ENCODE data around the gene NLRC5. TPM values are rescaled to one million over a fixed set of nuclear protein-coding genes. Genes with fewer than 3 reads are reported as not detected.

NLRC5 gene
- total and polyA plus RNA-seq, 9 of the 15 experiments (the other 6 are each of a cell fraction or from before 2014, with no cell fraction given), result 0.59 to 0.71 TPM; not detected in 7

DNA sequence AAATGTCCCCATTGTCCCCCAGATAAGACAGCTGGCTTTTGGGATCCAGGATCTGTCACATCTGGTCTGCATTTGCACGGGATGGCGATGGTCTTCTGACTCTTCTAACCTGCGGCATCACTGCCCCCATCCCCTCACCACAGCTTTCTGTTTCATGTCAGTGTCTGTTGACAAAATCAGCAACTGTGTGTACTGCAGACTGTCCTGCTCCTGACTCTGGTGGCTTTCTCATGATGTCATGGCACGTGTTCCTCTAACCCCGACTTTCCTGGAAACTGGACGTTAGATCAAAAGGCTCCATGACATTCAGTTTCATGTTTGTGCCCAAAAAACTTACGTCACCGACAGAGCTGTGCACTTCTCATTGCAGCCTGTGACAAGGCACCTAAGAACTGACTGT is 73.0 kb downstream of the NLRC5 start (continued):
- TF ChIP-seq ZNF146 (CRISPR knock-in tag; IDR thresholded peaks at IDR 0.05; ENCODE audit: unreplicated experiment) (no peak), ATF1 (CRISPR knock-in tag; IDR thresholded peaks at IDR 0.05) (no peak), ATF1 (tag; IDR thresholded peaks at IDR 0.05) (peak; percentile 93), SREBF1 (IDR thresholded peaks at IDR 0.05; ENCODE audit: borderline replicate concordance, low read depth, low read length) (no peak), RBM15 (IDR thresholded peaks at IDR 0.05; ENCODE audit: insufficient read depth, low read length) (no peak), NBN (IDR thresholded peaks at IDR 0.05; ENCODE audit: low read depth) (no peak), PTRF (tag; IDR thresholded peaks at IDR 0.05) (no peak), PYGO2 (tag; IDR thresholded peaks at IDR 0.05) (no peak), ZNF584 (CRISPR knock-in tag; IDR thresholded peaks at IDR 0.05; ENCODE audit: low read depth) (no peak), DACH1 (IDR thresholded peaks at IDR 0.05; ENCODE audit: partially characterized antibody) (no peak), SETDB1 (IDR thresholded peaks at IDR 0.05; ENCODE audit: low read length) (no peak), ZNF57 (CRISPR knock-in tag; IDR thresholded peaks at IDR 0.05) (no peak), WHSC1 (IDR thresholded peaks at IDR 0.05; ENCODE audit: low read length) (no peak), ZNF184 (CRISPR knock-in tag; IDR thresholded peaks at IDR 0.05) (no peak), FOXJ2 (tag; IDR thresholded peaks at IDR 0.05) (no peak)
- TF ChIP-seq, protein P1, sequence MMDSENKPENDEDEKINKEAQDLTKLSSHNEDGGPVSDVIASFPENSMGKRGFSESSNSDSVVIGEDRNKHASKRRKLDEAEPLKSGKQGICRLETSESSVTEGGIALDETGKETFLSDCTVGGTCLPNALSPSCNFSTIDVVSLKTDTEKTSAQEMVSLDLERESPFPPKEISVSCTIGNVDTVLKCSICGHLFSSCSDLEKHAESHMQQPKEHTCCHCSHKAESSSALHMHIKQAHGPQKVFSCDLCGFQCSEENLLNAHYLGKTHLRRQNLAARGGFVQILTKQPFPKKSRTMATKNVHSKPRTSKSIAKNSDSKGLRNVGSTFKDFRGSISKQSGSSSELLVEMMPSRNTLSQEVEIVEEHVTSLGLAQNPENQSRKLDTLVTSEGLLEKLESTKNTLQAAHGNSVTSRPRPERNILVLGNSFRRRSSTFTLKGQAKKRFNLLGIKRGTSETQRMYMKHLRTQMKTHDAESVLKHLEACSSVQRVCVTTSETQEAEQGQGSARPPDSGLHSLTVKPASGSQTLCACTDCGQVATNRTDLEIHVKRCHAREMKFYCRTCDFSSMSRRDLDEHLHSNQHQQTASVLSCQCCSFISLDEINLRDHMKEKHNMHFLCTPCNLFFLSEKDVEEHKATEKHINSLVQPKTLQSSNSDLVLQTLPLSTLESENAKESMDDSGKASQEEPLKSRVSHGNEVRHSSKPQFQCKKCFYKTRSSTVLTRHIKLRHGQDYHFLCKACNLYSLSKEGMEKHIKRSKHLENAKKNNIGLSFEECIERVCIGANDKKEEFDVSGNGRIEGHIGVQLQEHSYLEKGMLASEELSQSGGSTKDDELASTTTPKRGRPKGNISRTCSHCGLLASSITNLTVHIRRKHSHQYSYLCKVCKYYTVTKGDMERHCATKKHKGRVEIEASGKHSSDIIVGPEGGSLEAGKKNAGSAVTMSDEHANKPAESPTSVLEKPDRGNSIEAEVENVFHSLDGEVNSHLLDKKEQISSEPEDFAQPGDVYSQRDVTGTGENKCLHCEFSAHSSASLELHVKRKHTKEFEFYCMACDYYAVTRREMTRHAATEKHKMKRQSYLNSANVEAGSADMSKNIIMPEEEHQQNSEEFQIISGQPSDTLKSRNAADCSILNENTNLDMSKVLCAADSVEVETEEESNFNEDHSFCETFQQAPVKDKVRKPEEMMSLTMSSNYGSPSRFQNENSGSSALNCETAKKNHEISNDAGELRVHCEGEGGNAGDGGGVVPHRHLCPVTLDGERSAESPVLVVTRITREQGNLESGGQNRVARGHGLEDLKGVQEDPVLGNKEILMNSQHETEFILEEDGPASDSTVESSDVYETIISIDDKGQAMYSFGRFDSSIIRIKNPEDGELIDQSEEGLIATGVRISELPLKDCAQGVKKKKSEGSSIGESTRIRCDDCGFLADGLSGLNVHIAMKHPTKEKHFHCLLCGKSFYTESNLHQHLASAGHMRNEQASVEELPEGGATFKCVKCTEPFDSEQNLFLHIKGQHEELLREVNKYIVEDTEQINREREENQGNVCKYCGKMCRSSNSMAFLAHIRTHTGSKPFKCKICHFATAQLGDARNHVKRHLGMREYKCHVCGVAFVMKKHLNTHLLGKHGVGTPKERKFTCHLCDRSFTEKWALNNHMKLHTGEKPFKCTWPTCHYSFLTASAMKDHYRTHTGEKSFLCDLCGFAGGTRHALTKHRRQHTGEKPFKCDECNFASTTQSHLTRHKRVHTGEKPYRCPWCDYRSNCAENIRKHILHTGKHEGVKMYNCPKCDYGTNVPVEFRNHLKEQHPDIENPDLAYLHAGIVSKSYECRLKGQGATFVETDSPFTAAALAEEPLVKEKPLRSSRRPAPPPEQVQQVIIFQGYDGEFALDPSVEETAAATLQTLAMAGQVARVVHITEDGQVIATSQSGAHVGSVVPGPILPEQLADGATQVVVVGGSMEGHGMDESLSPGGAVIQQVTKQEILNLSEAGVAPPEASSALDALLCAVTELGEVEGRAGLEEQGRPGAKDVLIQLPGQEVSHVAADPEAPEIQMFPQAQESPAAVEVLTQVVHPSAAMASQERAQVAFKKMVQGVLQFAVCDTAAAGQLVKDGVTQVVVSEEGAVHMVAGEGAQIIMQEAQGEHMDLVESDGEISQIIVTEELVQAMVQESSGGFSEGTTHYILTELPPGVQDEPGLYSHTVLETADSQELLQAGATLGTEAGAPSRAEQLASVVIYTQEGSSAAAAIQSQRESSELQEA (IDR thresholded peaks at IDR 0.05; ENCODE audit: low read depth), result no peak
- TF ChIP-seq, protein P2, sequence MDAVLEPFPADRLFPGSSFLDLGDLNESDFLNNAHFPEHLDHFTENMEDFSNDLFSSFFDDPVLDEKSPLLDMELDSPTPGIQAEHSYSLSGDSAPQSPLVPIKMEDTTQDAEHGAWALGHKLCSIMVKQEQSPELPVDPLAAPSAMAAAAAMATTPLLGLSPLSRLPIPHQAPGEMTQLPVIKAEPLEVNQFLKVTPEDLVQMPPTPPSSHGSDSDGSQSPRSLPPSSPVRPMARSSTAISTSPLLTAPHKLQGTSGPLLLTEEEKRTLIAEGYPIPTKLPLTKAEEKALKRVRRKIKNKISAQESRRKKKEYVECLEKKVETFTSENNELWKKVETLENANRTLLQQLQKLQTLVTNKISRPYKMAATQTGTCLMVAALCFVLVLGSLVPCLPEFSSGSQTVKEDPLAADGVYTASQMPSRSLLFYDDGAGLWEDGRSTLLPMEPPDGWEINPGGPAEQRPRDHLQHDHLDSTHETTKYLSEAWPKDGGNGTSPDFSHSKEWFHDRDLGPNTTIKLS (IDR thresholded peaks at IDR 0.05; ENCODE audit: borderline replicate concordance, low read depth), result no peak
- TF ChIP-seq, protein P3, sequence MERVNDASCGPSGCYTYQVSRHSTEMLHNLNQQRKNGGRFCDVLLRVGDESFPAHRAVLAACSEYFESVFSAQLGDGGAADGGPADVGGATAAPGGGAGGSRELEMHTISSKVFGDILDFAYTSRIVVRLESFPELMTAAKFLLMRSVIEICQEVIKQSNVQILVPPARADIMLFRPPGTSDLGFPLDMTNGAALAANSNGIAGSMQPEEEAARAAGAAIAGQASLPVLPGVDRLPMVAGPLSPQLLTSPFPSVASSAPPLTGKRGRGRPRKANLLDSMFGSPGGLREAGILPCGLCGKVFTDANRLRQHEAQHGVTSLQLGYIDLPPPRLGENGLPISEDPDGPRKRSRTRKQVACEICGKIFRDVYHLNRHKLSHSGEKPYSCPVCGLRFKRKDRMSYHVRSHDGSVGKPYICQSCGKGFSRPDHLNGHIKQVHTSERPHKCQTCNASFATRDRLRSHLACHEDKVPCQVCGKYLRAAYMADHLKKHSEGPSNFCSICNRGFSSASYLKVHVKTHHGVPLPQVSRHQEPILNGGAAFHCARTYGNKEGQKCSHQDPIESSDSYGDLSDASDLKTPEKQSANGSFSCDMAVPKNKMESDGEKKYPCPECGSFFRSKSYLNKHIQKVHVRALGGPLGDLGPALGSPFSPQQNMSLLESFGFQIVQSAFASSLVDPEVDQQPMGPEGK (CRISPR knock-in tag; IDR thresholded peaks at IDR 0.05; ENCODE audit: borderline replicate concordance), result 0 out of 2 replicates have a peak, but pooled peaks have one; percentile 22
